SK-N-SH (cell line): ENCODE measurements around the gene METTL13. TPM values are rescaled to one million over a fixed set of nuclear protein-coding genes. Genes with fewer than 3 reads are reported as not detected.
A peak's percentile ranks its signal among the peaks of the same experiment; 100 is the strongest.

Source experiments
- CTCF ChIA-PET: fragments of 300-600, 350-600 bp; formaldehyde crosslinking; extraction: SDS; loops from one replicate; lab custom pipeline; 2021; lab: Yijun Ruan, JAX
- POLR2A ChIA-PET: fragments of 350-600 bp; sonication (Branson Sonifier 250); formaldehyde crosslinking; extraction: SDS; loops from one replicate; lab custom pipeline; 2020; ENCODE audit warnings: antibody characterized with exemption, inconsistent platforms; lab: Yijun Ruan, JAX
- DNase-seq: peaks from one replicate; pipeline ENCODE4 v3.0.0; 2012
- H2AFZ ChIP-seq: fragments of 200-600 bp; sonication (generic); 2 replicates; pipeline ENCODE4 v1.8.1; 2016; ENCODE audit warnings: antibody characterized with exemption, mild to moderate bottlenecking, low read depth
- H3F3A ChIP-seq: fragments of 200-600 bp; sonication (generic); replicated peaks from 2 replicates; pipeline ENCODE3; 2016; ENCODE audit warnings: antibody characterized with exemption, mild to moderate bottlenecking; ENCODE audit not compliant: insufficient read depth
- H3K27ac ChIP-seq, 2 experiments: fragments of 200-500 bp in 1 of 2; fragments of 200-600 bp in 1 of 2; sonication (Bioruptor generic) in 1 of 2; sonication (generic), shearing (Covaris generic) in 1 of 2; 2 replicates each; pipeline versions ENCODE4 v1.5.1 to v1.6.1; 2014 to 2016; ENCODE audit warnings: low read depth in 2 of 2, inconsistent platforms in 1 of 2, low read length in 1 of 2, mild to moderate bottlenecking in 1 of 2, mixed read lengths in 1 of 2
- H3K27me3 ChIP-seq: fragments of 200-600 bp; sonication (generic), shearing (Covaris generic); 2 replicates; pipeline ENCODE4 v1.6.1; 2016; ENCODE audit warnings: mixed run types; ENCODE audit not compliant: insufficient read depth
- H3K36me3 ChIP-seq, 2 experiments: fragments of 200-500 bp in 1 of 2; fragments of 200-600 bp in 1 of 2; sonication (Bioruptor generic) in 1 of 2; sonication (generic) in 1 of 2; replicated peaks in 1 of 2; 2 replicates each; pipeline versions ENCODE3 to v1.5.1; 2014 to 2016; ENCODE audit warnings: low read length in 1 of 2, mild to moderate bottlenecking in 1 of 2; ENCODE audit not compliant: insufficient read depth in 2 of 2, control insufficient read depth in 1 of 2
- H3K4me1 ChIP-seq, 2 experiments: fragments of 200-500 bp in 1 of 2; fragments of 200-600 bp in 1 of 2; sonication (Bioruptor generic) in 1 of 2; sonication (generic), shearing (Covaris generic) in 1 of 2; 2 replicates each; pipeline versions ENCODE4 v1.5.1 to v1.6.1; 2014 to 2016; ENCODE audit warnings: low read depth in 1 of 2, low read length in 1 of 2, mixed run types in 1 of 2; ENCODE audit not compliant: insufficient read depth in 2 of 2, control insufficient read depth in 1 of 2
- H3K4me2 ChIP-seq: fragments of 200-600 bp; sonication (generic), shearing (Covaris generic); 2 replicates; pipeline ENCODE4 v1.6.1; 2017; ENCODE audit warnings: mixed run types
- H3K4me3 ChIP-seq, 2 experiments: fragments of 200-500 bp in 1 of 2; fragments of 200-600 bp in 1 of 2; sonication (Bioruptor generic) in 1 of 2; sonication (generic), shearing (Covaris generic) in 1 of 2; 2 replicates each; pipeline versions ENCODE4 v1.5.1 to v1.8.1; 2014 to 2016; ENCODE audit warnings: low read depth in 2 of 2, inconsistent platforms in 1 of 2, low read length in 1 of 2, mild to moderate bottlenecking in 1 of 2, mixed read lengths in 1 of 2, moderate library complexity in 1 of 2
- H3K79me2 ChIP-seq: fragments of 200-600 bp; sonication (generic); 2 replicates; pipeline ENCODE4 v1.8.1; 2017; ENCODE audit warnings: mild to moderate bottlenecking; ENCODE audit not compliant: insufficient read depth
- H3K9ac ChIP-seq: fragments of 200-600 bp; sonication (generic); 2 replicates; pipeline ENCODE4 v1.6.1; 2017; ENCODE audit warnings: mixed run types
- H3K9me2 ChIP-seq: fragments of 200-600 bp; sonication (generic); 2 replicates; pipeline ENCODE4 v1.6.1; 2017; ENCODE audit warnings: mixed run types
- H3K9me3 ChIP-seq: fragments of 200-600 bp; sonication (generic); 2 replicates; pipeline ENCODE4 v1.6.1; 2017; ENCODE audit warnings: mixed run types, mild to moderate bottlenecking, moderate library complexity
- H4K20me1 ChIP-seq: fragments of 200-600 bp; sonication (generic); 2 replicates; pipeline ENCODE4 v1.6.1; 2017; ENCODE audit warnings: mild to moderate bottlenecking, mixed run types; ENCODE audit not compliant: insufficient read depth
- CHD2 ChIP-seq: fragments of 150-350 bp; IDR thresholded peaks from 2 replicates; pipeline ENCODE4 v1.6.1; 2018; ENCODE audit warnings: low read length; ENCODE audit not compliant: partially characterized antibody
- EP300 ChIP-seq, 2 experiments: IDR thresholded peaks; 2 replicates each; pipeline versions ENCODE4 v1.4.0 to v1.6.1; 2012; ENCODE audit warnings: borderline replicate concordance in 1 of 2, low read depth in 1 of 2, low read length in 1 of 2
- FOXJ3 ChIP-seq: sonication (generic); formaldehyde crosslinking; IDR thresholded peaks from 2 replicates; pipeline ENCODE4 v1.5.1; 2020; ENCODE audit warnings: mild to moderate bottlenecking, missing genetic modification reagents
- FOXM1 ChIP-seq: IDR thresholded peaks from 2 replicates; pipeline ENCODE4 v1.4.0; 2012; ENCODE audit warnings: low read depth, mild to moderate bottlenecking
- GABPA ChIP-seq: IDR thresholded peaks from 2 replicates; pipeline ENCODE4 v1.4.0; 2012; ENCODE audit warnings: low read depth, mild to moderate bottlenecking
- GATA2 ChIP-seq: sonication (generic); formaldehyde crosslinking; IDR thresholded peaks from 2 replicates; pipeline ENCODE4 v1.5.0; 2020; ENCODE audit warnings: mild to moderate bottlenecking, missing genetic modification reagents
- MEF2A ChIP-seq: IDR thresholded peaks from 2 replicates; pipeline ENCODE4 v1.4.0; 2012; ENCODE audit warnings: low read depth, borderline replicate concordance
- MXI1 ChIP-seq: IDR thresholded peaks from 2 replicates; pipeline ENCODE4 v1.6.1; 2012; ENCODE audit warnings: mild to moderate bottlenecking, low read depth, low read length, improper control_type of control experiment
- NFIC ChIP-seq: IDR thresholded peaks from 2 replicates; pipeline ENCODE4 v1.4.0; 2012; ENCODE audit warnings: borderline replicate concordance
- NRF1 ChIP-seq: IDR thresholded peaks from 2 replicates; pipeline ENCODE4 v1.6.1; 2012; ENCODE audit warnings: low read depth, mild to moderate bottlenecking, low read length
- RCOR1 ChIP-seq: fragments of 150-350 bp; IDR thresholded peaks from 2 replicates; pipeline ENCODE4 v1.6.1; 2017; ENCODE audit warnings: antibody characterized with exemption, low read length
- RFX5 ChIP-seq: IDR thresholded peaks from 2 replicates; pipeline ENCODE4 v1.6.1; 2012; ENCODE audit warnings: mild to moderate bottlenecking, improper control_type of control experiment, low read length
- SIN3A ChIP-seq: IDR thresholded peaks from 2 replicates; pipeline ENCODE4 v1.6.1; 2012; ENCODE audit warnings: low read depth, mild to moderate bottlenecking, low read length, moderate library complexity, borderline replicate concordance
- SMC3 ChIP-seq: IDR thresholded peaks from 2 replicates; pipeline ENCODE4 v1.6.1; 2012; ENCODE audit warnings: low read depth, low read length, improper control_type of control experiment
- TAF1 ChIP-seq: IDR thresholded peaks from 2 replicates; pipeline ENCODE4 v1.6.1; 2012; ENCODE audit warnings: low read depth, mild to moderate bottlenecking, low read length, moderate library complexity, borderline replicate concordance
- YY1 ChIP-seq: IDR thresholded peaks from 2 replicates; pipeline ENCODE4 v1.4.0; 2012; ENCODE audit warnings: low read depth, mild to moderate bottlenecking
- WGBS: methylation state at CpG from one replicate; pipeline ENCODE4 v1.1.6; 2017; ENCODE audit warnings: low lambda C conversion rate; 5-methylcytosine and 5-hydroxymethylcytosine counted together
- polyA plus RNA-seq, 3 experiments: library from polyadenylated mRNA; depleted of rRNA; stranded (reverse); fragments of >200 nt; gene quantifications; 2 replicates each; pipeline ENCODE4 v1.2.3, GENCODE V29; 2012
- TF ChIP-seq, protein P1 (sequence below): fragments of 150-350 bp; IDR thresholded peaks from 2 replicates; pipeline ENCODE4 v1.6.1; 2017; ENCODE audit warnings: antibody characterized with exemption, low read length, low read depth, borderline replicate concordance
- TF ChIP-seq, protein P2 (sequence below): IDR thresholded peaks from 2 replicates; pipeline ENCODE4 v1.4.0; 2012; ENCODE audit warnings: low read depth
- TF ChIP-seq, protein P3 (sequence below): IDR thresholded peaks from 2 replicates; pipeline ENCODE4 v1.4.0; 2012; ENCODE audit warnings: low read depth, borderline replicate concordance
- TF ChIP-seq, protein P4 (sequence below): IDR thresholded peaks from 2 replicates; pipeline ENCODE4 v1.6.1; 2012; ENCODE audit warnings: mild to moderate bottlenecking, low read depth, low read length, moderate library complexity
- TF ChIP-seq, protein P5 (sequence below): fragments of 150-350 bp; IDR thresholded peaks from 2 replicates; pipeline ENCODE4 v1.6.1; 2016; ENCODE audit warnings: mild to moderate bottlenecking, low read depth, low read length

Gene METTL13
- polyA plus RNA-seq, 1 of the 3 experiments (the other 2 are of a cell fraction) = 32.7 TPM

DNA sequence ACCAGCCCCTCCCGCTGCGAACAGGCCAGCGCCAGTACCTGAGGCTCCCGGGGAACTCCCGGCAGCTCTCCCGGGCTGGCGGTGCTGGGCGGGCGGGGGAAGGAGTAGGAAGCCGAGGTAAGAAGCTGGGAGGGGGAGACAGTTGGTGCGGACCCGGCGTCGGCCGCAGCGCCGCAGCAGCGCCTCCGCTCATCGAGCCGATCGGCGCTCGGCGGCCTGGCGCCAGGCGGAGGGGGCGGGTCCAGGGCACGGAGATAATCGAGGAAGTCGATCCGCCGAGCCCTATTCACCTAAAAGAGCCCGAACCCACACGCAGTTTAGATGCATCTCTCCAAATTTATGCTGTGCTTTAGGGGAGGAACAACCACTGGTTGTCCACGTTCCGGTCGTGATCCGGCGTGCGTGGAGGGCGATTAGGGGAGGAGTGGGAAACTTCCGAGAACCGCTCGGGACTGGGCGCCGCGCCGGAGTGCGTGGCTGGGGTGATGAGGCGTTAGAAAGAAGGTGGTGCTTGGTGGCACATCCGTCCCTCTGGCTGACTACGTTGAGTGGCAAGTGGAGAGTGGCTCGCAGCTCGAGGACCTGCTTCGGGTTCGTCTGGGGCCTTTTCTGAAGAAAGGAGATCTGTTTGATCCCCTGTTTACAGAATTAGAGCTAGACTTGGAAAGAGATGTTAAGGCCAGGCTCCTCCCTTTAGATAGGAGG is 39.4 kb upstream of the METTL13 start, which contains the start of gene VAMP4 (continued):
- TF ChIP-seq, protein P1, sequence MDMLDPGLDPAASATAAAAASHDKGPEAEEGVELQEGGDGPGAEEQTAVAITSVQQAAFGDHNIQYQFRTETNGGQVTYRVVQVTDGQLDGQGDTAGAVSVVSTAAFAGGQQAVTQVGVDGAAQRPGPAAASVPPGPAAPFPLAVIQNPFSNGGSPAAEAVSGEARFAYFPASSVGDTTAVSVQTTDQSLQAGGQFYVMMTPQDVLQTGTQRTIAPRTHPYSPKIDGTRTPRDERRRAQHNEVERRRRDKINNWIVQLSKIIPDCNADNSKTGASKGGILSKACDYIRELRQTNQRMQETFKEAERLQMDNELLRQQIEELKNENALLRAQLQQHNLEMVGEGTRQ = no peak
- TF ChIP-seq FOXJ3 (CRISPR knock-in tag) (no peak), GATA2 (no peak), MXI1 (peak; percentile 52; the same call in 1 of the 2 replicates), CHD2 (peak; percentile 75), GABPA (peak; percentile 53), YY1 (peak; percentile 75)
- TF ChIP-seq, protein P2, sequence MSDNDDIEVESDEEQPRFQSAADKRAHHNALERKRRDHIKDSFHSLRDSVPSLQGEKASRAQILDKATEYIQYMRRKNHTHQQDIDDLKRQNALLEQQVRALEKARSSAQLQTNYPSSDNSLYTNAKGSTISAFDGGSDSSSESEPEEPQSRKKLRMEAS = peak; percentile 53

DNA sequence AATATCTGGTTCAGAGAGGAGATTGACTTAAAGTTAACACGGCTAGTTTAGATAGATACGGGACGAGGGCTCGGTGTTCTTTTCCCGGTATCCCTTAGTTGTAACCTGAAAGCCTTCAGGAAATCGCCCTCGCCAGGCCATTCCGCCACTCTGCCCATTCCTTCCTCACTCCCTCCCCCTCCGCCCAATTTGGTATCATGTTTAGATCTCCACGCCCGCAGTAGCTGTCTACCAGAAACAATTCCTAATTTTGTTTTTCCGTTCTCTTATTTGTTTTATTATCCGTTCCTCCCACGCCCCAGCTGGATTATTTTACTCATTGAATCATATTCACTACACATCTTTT is 38.9 kb upstream of the METTL13 start:
- Histone ChIP-seq H3K36me3 (peaks cover 3 to 7% of the 10 kb centered on the region in 2 experiments), H2AFZ (peak overlapping the region; percentile 95), H3K4me3 (peak overlapping the region; percentile 59 to 96), H3K9me3 (no peaks in the 10 kb centered on the region), H3K9me2 (no peaks in the 10 kb centered on the region), H3F3A (peaks cover 10% of the 10 kb centered on the region), H3K4me2 (peak overlapping the region; percentile 86), H4K20me1 (no peaks in the 10 kb centered on the region), H3K27ac (peak overlapping the region; percentile 95 to 100), H3K9ac (peak overlapping the region; percentile 83), H3K27me3 (no peaks in the 10 kb centered on the region), H3K79me2 (peaks cover 26% of the 10 kb centered on the region), H3K4me1 (peaks cover 19 to 22% of the 10 kb centered on the region in 2 experiments)
- WGBS = under 1% methylated on average over 14 of the region's 14 CpGs
- CTCF ChIA-PET = interaction anchor here (0.7 to 5.1 kb wide), 8 partner anchors 13 to 855 kb away, joined by 3 to 20 read pairs (median 6); partner anchors contain the start of genes METTL13 and PRRC2C
- POLR2A ChIA-PET = interaction anchor here (0.9 to 1.6 kb wide), 2 partner anchors 9 to 39 kb away, joined by 3 to 12 read pairs; partner anchors contain the start of gene METTL13
- TF ChIP-seq, protein P3, sequence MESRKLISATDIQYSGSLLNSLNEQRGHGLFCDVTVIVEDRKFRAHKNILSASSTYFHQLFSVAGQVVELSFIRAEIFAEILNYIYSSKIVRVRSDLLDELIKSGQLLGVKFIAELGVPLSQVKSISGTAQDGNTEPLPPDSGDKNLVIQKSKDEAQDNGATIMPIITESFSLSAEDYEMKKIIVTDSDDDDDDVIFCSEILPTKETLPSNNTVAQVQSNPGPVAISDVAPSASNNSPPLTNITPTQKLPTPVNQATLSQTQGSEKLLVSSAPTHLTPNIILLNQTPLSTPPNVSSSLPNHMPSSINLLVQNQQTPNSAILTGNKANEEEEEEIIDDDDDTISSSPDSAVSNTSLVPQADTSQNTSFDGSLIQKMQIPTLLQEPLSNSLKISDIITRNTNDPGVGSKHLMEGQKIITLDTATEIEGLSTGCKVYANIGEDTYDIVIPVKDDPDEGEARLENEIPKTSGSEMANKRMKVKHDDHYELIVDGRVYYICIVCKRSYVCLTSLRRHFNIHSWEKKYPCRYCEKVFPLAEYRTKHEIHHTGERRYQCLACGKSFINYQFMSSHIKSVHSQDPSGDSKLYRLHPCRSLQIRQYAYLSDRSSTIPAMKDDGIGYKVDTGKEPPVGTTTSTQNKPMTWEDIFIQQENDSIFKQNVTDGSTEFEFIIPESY = no peak
- no peak; the same call in 1 of the 2 replicates for TF ChIP-seq MXI1
- no peak for TF ChIP-seq MEF2A
- TF ChIP-seq RFX5 = no peak
- TF ChIP-seq, protein P4, sequence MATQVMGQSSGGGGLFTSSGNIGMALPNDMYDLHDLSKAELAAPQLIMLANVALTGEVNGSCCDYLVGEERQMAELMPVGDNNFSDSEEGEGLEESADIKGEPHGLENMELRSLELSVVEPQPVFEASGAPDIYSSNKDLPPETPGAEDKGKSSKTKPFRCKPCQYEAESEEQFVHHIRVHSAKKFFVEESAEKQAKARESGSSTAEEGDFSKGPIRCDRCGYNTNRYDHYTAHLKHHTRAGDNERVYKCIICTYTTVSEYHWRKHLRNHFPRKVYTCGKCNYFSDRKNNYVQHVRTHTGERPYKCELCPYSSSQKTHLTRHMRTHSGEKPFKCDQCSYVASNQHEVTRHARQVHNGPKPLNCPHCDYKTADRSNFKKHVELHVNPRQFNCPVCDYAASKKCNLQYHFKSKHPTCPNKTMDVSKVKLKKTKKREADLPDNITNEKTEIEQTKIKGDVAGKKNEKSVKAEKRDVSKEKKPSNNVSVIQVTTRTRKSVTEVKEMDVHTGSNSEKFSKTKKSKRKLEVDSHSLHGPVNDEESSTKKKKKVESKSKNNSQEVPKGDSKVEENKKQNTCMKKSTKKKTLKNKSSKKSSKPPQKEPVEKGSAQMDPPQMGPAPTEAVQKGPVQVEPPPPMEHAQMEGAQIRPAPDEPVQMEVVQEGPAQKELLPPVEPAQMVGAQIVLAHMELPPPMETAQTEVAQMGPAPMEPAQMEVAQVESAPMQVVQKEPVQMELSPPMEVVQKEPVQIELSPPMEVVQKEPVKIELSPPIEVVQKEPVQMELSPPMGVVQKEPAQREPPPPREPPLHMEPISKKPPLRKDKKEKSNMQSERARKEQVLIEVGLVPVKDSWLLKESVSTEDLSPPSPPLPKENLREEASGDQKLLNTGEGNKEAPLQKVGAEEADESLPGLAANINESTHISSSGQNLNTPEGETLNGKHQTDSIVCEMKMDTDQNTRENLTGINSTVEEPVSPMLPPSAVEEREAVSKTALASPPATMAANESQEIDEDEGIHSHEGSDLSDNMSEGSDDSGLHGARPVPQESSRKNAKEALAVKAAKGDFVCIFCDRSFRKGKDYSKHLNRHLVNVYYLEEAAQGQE = 0 out of 2 replicates have a peak, but pooled peaks have one; percentile 30
- TF ChIP-seq, protein P5, sequence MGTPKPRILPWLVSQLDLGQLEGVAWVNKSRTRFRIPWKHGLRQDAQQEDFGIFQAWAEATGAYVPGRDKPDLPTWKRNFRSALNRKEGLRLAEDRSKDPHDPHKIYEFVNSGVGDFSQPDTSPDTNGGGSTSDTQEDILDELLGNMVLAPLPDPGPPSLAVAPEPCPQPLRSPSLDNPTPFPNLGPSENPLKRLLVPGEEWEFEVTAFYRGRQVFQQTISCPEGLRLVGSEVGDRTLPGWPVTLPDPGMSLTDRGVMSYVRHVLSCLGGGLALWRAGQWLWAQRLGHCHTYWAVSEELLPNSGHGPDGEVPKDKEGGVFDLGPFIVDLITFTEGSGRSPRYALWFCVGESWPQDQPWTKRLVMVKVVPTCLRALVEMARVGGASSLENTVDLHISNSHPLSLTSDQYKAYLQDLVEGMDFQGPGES = no peak
- TF ChIP-seq FOXM1 = no peak
- no peak for TF ChIP-seq FOXJ3 (CRISPR knock-in tag)
- peak; percentile 43; the same call in 1 of the 2 replicates for TF ChIP-seq TAF1
- TF ChIP-seq SIN3A = 0 out of 2 replicates have a peak, but pooled peaks have one; percentile 53
- TF ChIP-seq SMC3 = no peak
- no peak for TF ChIP-seq NRF1
- no peak for TF ChIP-seq EP300 (IDR thresholded peaks at IDR 0.05; ENCODE audit: borderline replicate concordance in 1 of 2, low read depth in 1 of 2, low read length in 1 of 2)
- TF ChIP-seq GABPA = no peak
- TF ChIP-seq NFIC = no peak
- peak; percentile 58; the same call in 1 of the 2 replicates for TF ChIP-seq GATA2
- no peak for TF ChIP-seq RCOR1
- DNase-seq = peak; percentile 63
